GM19099 (cell line): ENCODE measurements around the gene SP2.

Experiments used
- POLR2A ChIP-seq: IDR thresholded peaks from 3 replicates; pipeline ENCODE4 v1.6.1; 2011; ENCODE audit warnings: low read depth; ENCODE audit not compliant: insufficient read length; ENCODE audit errors: extremely low read depth

Gene SP2

GRCh38 chr17:47864791-47865216 lies 31.2 kb upstream of the SP2 start:
- TF ChIP-seq POLR2A = no peak

- TF ChIP-seq POLR2A = no peak
Measured at GRCh38 chr17:47866941-47867340, 29.1 kb upstream of the SP2 start.

GRCh38 chr17:47867813-47868533 lies 28.1 kb upstream of the SP2 start:
- no peak for TF ChIP-seq POLR2A

GRCh38 chr17:47869114-47869513 lies 26.9 kb upstream of the SP2 start:
- no peak for TF ChIP-seq POLR2A

- no peak for TF ChIP-seq POLR2A
Measured at GRCh38 chr17:47870056-47870455, 26.0 kb upstream of the SP2 start.

GRCh38 chr17:47871048-47871447 lies 25.0 kb upstream of the SP2 start:
- TF ChIP-seq POLR2A = no peak

- TF ChIP-seq POLR2A = no peak
Measured at GRCh38 chr17:47872019-47872650, 23.9 kb upstream of the SP2 start.

GRCh38 chr17:47872651-47873161 lies 23.3 kb upstream of the SP2 start:
- TF ChIP-seq POLR2A = no peak

GRCh38 chr17:47873200-47874090 lies 22.6 kb upstream of the SP2 start:
- no peak for TF ChIP-seq POLR2A

- TF ChIP-seq POLR2A = no peak
Measured at GRCh38 chr17:47875011-47875985, 20.7 kb upstream of the SP2 start.

GRCh38 chr17:47877368-47878034 lies 18.5 kb upstream of the SP2 start:
- no peak for TF ChIP-seq POLR2A

- TF ChIP-seq POLR2A = no peak
Measured at GRCh38 chr17:47878203-47879027, 17.6 kb upstream of the SP2 start.
